ENCODE data around the gene CUL4A.

GRCh38 chr13:113162783-113163685 lies 46.4 kb upstream of the CUL4A start:
- TF ChIP-seq POLR2A (IDR thresholded peaks at IDR 0.05) (no peak), POLR2AphosphoS5 (IDR thresholded peaks at IDR 0.05) (no peak)
- TF ChIP-seq, protein P1, sequence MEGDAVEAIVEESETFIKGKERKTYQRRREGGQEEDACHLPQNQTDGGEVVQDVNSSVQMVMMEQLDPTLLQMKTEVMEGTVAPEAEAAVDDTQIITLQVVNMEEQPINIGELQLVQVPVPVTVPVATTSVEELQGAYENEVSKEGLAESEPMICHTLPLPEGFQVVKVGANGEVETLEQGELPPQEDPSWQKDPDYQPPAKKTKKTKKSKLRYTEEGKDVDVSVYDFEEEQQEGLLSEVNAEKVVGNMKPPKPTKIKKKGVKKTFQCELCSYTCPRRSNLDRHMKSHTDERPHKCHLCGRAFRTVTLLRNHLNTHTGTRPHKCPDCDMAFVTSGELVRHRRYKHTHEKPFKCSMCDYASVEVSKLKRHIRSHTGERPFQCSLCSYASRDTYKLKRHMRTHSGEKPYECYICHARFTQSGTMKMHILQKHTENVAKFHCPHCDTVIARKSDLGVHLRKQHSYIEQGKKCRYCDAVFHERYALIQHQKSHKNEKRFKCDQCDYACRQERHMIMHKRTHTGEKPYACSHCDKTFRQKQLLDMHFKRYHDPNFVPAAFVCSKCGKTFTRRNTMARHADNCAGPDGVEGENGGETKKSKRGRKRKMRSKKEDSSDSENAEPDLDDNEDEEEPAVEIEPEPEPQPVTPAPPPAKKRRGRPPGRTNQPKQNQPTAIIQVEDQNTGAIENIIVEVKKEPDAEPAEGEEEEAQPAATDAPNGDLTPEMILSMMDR (IDR thresholded peaks at IDR 0.05) = no peak
